K562 (cell line): ENCODE results near the gene S100A6. TPM values are rescaled to one million over a fixed set of nuclear protein-coding genes. Genes with fewer than 3 reads are reported as not detected.

Experiments used
- ATAC-seq: fragments of 200-7000 bp; cut with Tn5 transposase; 3 replicates; pipeline ENCODE4 v1.9.1; 2020; ENCODE audit warnings: moderate library complexity
- BruUV-seq: library from RNA; stranded (reverse); fragments of 400-500 nt; replicated peaks from 2 replicates; lab custom pipeline; 2021; lab: Mats Ljungman, UMichigan
- CTCF ChIA-PET: fragments of 300-600 bp; formaldehyde crosslinking; extraction: SDS; loops from one replicate; lab custom pipeline; 2021; ENCODE audit warnings: low intra/inter-chr PET ratio; lab: Yijun Ruan, JAX
- POLR2A ChIA-PET: fragments of 300-600, 350-650 bp; sonication (Branson Sonifier 250); formaldehyde crosslinking; extraction: SDS; loops from one replicate; lab custom pipeline; 2021; ENCODE audit warnings: antibody characterized with exemption, inconsistent platforms; lab: Yijun Ruan, JAX
- DNase-seq, 4 experiments: peaks; one replicate each; pipeline versions ENCODE4 v3.0.0 to v3.0.0-alpha.2; 2011 to 2018; ENCODE audit warnings: low spot score in 3 of 4, mixed read lengths in 3 of 4; ENCODE audit errors: extremely low read depth in 1 of 4
- FAIRE-seq: peaks from 2 replicates; lab custom pipeline; 2011; peaks lifted over from hg19 to GRCh38; lab: Jason Lieb, UNC
- H2AFZ ChIP-seq: 2 replicates; pipeline ENCODE4 v1.6.0; 2011; ENCODE audit warnings: low read depth, low read length, control low read depth, inconsistent platforms
- H3K27ac ChIP-seq: fragments of 200-600 bp; 3 replicates; pipeline ENCODE4 v1.8.0; 2011; ENCODE audit warnings: low read depth, mild to moderate bottlenecking, control low read depth, inconsistent platforms, low read length, moderate library complexity, mixed read lengths; ENCODE audit errors: extremely low read depth
- H3K27me3 ChIP-seq, 2 experiments: fragments of 300-600 bp in 1 of 2; 2 replicates in 1 of 2; 3 replicates in 1 of 2; pipeline versions ENCODE4 v1.6.0 to v1.8.0; 2011; ENCODE audit warnings: inconsistent platforms in 2 of 2, low read length in 2 of 2, mild to moderate bottlenecking in 1 of 2, mixed read lengths in 1 of 2, moderate library complexity in 1 of 2; ENCODE audit not compliant: control insufficient read depth in 2 of 2, insufficient read depth in 2 of 2
- H3K36me3 ChIP-seq: fragments of 300-600 bp; 3 replicates; pipeline ENCODE4 v1.8.0; 2011; ENCODE audit warnings: mild to moderate bottlenecking, low read length, inconsistent platforms; ENCODE audit not compliant: control insufficient read depth, insufficient read depth
- H3K4me1 ChIP-seq, 2 experiments: fragments of 200-600 bp in 1 of 2; replicated peaks in 1 of 2; 2 replicates in 1 of 2; 3 replicates in 1 of 2; pipeline versions ENCODE4 v1.5.1 to v1.8.0; 2011; ENCODE audit warnings: inconsistent platforms in 2 of 2, low read length in 2 of 2, mild to moderate bottlenecking in 1 of 2, mixed read lengths in 1 of 2, moderate library complexity in 1 of 2; ENCODE audit not compliant: control insufficient read depth in 2 of 2, insufficient read depth in 2 of 2
- H3K4me2 ChIP-seq: 2 replicates; pipeline ENCODE4 v1.6.1; 2011; ENCODE audit warnings: low read length, control low read depth, inconsistent platforms, mixed read lengths; ENCODE audit not compliant: insufficient read depth
- H3K4me3 ChIP-seq: fragments of 200-600 bp; sonication (generic), shearing (Covaris generic); 2 replicates; pipeline ENCODE4 v1.5.1; 2016; ENCODE audit warnings: control low read depth, inconsistent platforms
- H3K79me2 ChIP-seq: fragments of 200-600 bp; 3 replicates; pipeline ENCODE4 v1.8.0; 2011; ENCODE audit warnings: low read length, inconsistent platforms; ENCODE audit not compliant: control insufficient read depth, insufficient read depth
- H3K9ac ChIP-seq, 2 experiments: 2 replicates each; pipeline versions ENCODE4 v1.6.0 to v1.6.1; 2011; ENCODE audit warnings: low read depth in 2 of 2, low read length in 2 of 2, control low read depth in 1 of 2, inconsistent platforms in 1 of 2, mild to moderate bottlenecking in 1 of 2, mixed read lengths in 1 of 2; ENCODE audit not compliant: insufficient read depth in 1 of 2
- H3K9me1 ChIP-seq: one replicate; pipeline ENCODE4 v1.6.0; 2011; ENCODE audit warnings: inconsistent platforms, mild to moderate bottlenecking, low read length, moderate library complexity; ENCODE audit not compliant: control insufficient read depth, insufficient read depth
- H3K9me3 ChIP-seq: replicated peaks from 2 replicates; pipeline ENCODE4 v1.5.1; 2011; ENCODE audit warnings: low read depth, low read length, inconsistent platforms; ENCODE audit not compliant: control insufficient read depth, insufficient read depth
- H4K20me1 ChIP-seq: replicated peaks from 2 replicates; pipeline ENCODE4 v1.6.1; 2011; ENCODE audit warnings: low read length, inconsistent platforms, mixed read lengths; ENCODE audit not compliant: control insufficient read depth, insufficient read depth
- DIDO1 ChIP-seq: fragments of 450-650 bp; IDR thresholded peaks from 2 replicates; pipeline ENCODE4 v1.6.1; 2016; ENCODE audit warnings: low read depth, missing biosample characterization, missing genetic modification characterization
- DMBX1 ChIP-seq: fragments of 250-450 bp; sonication (Bioruptor Pico); IDR thresholded peaks from 2 replicates; pipeline ENCODE4 v1.8.0; 2022; ENCODE audit warnings: inconsistent platforms, mild to moderate bottlenecking, moderate library complexity, borderline replicate concordance
- POLR2AphosphoS5 ChIP-seq: IDR thresholded peaks from 2 replicates; pipeline ENCODE4 v1.6.1; 2011; ENCODE audit warnings: mild to moderate bottlenecking, low read depth, low read length, moderate library complexity; ENCODE audit not compliant: control insufficient read depth, insufficient read depth
- SMARCE1 ChIP-seq: fragments of 450-650 bp; IDR thresholded peaks from 2 replicates; pipeline ENCODE4 v1.7.1; 2016; ENCODE audit warnings: mild to moderate bottlenecking
- ZFPM2 ChIP-seq: fragments of 250-450 bp; sonication (Bioruptor Pico); IDR thresholded peaks from 2 replicates; pipeline ENCODE4 v1.5.1; 2022; ENCODE audit warnings: mild to moderate bottlenecking
- ZNF766 ChIP-seq: fragments of 200-800 bp; sonication (Bioruptor generic); conservative IDR thresholded peaks from 2 replicates; pipeline ENCODE4 v1.6.1; 2016; ENCODE audit warnings: missing genetic modification characterization, missing compliant biosample characterization
- WGBS: fragments of 100-300 bp; shearing (Covaris generic); methylation state at CpG from one replicate; pipeline ENCODE4 v1.1.6; 2016; ENCODE audit warnings: low coverage, mixed read lengths; ENCODE audit not compliant: insufficient coverage; ENCODE audit errors: missing lambda C conversion rate; 5-methylcytosine and 5-hydroxymethylcytosine counted together
- in situ Hi-C: fragments of 300-500 bp; cut with MboI; formaldehyde crosslinking; loops from 4 replicates; pipeline ENCODE4 v1.15.0; 2018; ENCODE audit warnings: inconsistent platforms, mixed read lengths
- intact Hi-C: fragments of 100-400 bp; cut with micrococcal nuclease; formaldehyde crosslinking; loops from 2 replicates; pipeline ENCODE4 v1.14.2; 2022
- polyA plus RNA-seq, 8 experiments: library from polyadenylated mRNA; depleted of rRNA in 4 of 8; stranded (reverse) in 5 of 8; unstranded in 3 of 8; fragments of >200 nt; fragmentation: Nextera tagmentation in 2 of 8; fragmentation: Illumina TruSeq in 1 of 8; extraction: Ambion mirVana in 2 of 8; extraction: Trizol in 1 of 8; gene quantifications; 2 replicates each; pipeline versions ENCODE4 v1.2.1 to v1.2.3, GENCODE V29; 2011 to 2014; ENCODE audit warnings: inconsistent platforms in 1 of 8, missing spikeins in 1 of 8
- total RNA-seq, 7 experiments: library from RNA; depleted of rRNA in 6 of 7; stranded (reverse); fragments of >200 nt in 6 of 7; fragmentation: Illumina TruSeq in 2 of 7; extraction: Trizol in 2 of 7; gene quantifications; 2 replicates each; pipeline versions ENCODE4 v1.2.1 to v1.2.3, GENCODE V29; 2011 to 2021; ENCODE audit warnings: low replicate concordance in 1 of 7
- TF ChIP-seq, protein P1 (sequence below): fragments of 450-650 bp; IDR thresholded peaks from 2 replicates; pipeline ENCODE4 v1.6.1; 2016; ENCODE audit warnings: antibody characterized with exemption
- TF ChIP-seq, protein P2 (sequence below): fragments of 250-450 bp; sonication (Bioruptor Pico); IDR thresholded peaks from 2 replicates; pipeline ENCODE4 v1.6.1; 2021; ENCODE audit warnings: mild to moderate bottlenecking
- TF ChIP-seq, protein P3 (sequence below): fragments of 450-650 bp; IDR thresholded peaks from 2 replicates; pipeline ENCODE4 v1.6.1; 2016; ENCODE audit warnings: borderline replicate concordance
- TF ChIP-seq, protein P4 (sequence below): fragments of 250-450 bp; sonication (Bioruptor Pico); IDR thresholded peaks from 2 replicates; pipeline ENCODE4 v1.8.0; 2022; ENCODE audit warnings: inconsistent platforms, mild to moderate bottlenecking, moderate library complexity, borderline replicate concordance
- TF ChIP-seq, protein P5 (sequence below): IDR thresholded peaks from 2 replicates; pipeline ENCODE4 v1.6.1; 2011; ENCODE audit warnings: borderline replicate concordance, low read depth, mild to moderate bottlenecking, moderate library complexity, low read length; ENCODE audit not compliant: insufficient read depth, poor library complexity, severe bottlenecking

Gene S100A6
- total and polyA plus RNA-seq, 9 of the 15 experiments (the other 6 are each of a cell fraction or from before 2014, with no cell fraction given): 9.8 to 66.5 (median 23.2) TPM

DNA sequence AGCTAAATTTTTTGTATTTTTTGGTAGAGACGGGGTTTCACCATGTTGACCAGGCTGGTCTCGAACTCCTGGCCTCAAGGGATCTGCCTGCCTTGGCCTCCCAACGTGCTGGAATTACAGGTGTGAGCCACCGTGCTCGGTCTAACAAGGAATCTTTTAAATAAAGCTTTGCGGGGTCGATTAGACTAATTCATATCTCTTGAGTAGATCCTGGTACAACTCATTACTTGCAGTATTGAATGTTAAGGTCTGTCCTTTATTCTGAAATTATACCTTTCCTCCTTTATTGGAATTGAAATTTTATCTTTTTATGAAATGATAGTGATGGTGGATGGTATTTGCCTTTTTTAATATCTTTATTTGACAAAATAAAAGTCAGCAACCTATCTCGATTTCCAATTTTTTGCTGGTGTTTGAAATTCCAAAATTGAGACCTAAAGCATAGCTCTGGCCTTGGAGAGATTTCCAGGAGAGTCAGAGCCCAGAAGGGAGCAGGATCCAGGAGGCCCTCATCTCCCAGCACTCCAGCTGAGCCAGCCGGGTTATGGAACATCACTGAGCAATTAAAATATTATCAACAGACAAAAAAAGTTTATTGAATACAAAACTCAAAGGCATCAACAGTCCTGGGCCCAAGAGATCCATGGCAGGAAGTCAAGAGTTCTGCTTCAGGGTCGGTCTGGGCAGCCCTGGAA, 25.1 kb upstream of the S100A6 start:
- FAIRE-seq: no peak
- no TSS peak for BruUV-seq
- Histone ChIP-seq H3K4me2 (no peak overlapping the region), H3K9me3 (no peaks in the 10 kb centered on the region), H3K4me3 (no peak overlapping the region), H3K9me1 (peaks cover 6% of the 10 kb centered on the region), H3K4me1 (peaks cover 7% of the 10 kb centered on the region in 2 experiments), H3K27ac (no peak overlapping the region), H3K27me3 (no peaks in the 10 kb centered on the region), H3K79me2 (no peaks in the 10 kb centered on the region), H3K9ac (peak overlapping the region in 1 of 2 experiments; percentile 62; a peak in 1 of 4 replicates), H4K20me1 (no peaks in the 10 kb centered on the region), H2AFZ (no peak overlapping the region), H3K36me3 (no peaks in the 10 kb centered on the region)
- ATAC-seq: no peak
- 50% methylated on average over 10 of the region's 10 CpGs for WGBS
- CTCF ChIA-PET: no interaction called here
- intact Hi-C loops: no loop called here
- POLR2A ChIA-PET: interaction anchor here (2.2 kb wide), 1 partner anchor 10 kb away, joined by 8 read pairs; no protein-coding TSS in a partner anchor
- no peak for DNase-seq
- in situ Hi-C loops: loop anchor here (10.0 kb wide), 1 partner anchor 46 kb away; no protein-coding TSS in a partner anchor
- TF ChIP-seq DIDO1 (tag) (no peak), SMARCE1 (no peak), ZNF766 (no peak), POLR2AphosphoS5 (no peak), ZFPM2 (CRISPR knock-in tag) (no peak), DMBX1 (CRISPR knock-in tag) (no peak)
- TF ChIP-seq, protein P1, sequence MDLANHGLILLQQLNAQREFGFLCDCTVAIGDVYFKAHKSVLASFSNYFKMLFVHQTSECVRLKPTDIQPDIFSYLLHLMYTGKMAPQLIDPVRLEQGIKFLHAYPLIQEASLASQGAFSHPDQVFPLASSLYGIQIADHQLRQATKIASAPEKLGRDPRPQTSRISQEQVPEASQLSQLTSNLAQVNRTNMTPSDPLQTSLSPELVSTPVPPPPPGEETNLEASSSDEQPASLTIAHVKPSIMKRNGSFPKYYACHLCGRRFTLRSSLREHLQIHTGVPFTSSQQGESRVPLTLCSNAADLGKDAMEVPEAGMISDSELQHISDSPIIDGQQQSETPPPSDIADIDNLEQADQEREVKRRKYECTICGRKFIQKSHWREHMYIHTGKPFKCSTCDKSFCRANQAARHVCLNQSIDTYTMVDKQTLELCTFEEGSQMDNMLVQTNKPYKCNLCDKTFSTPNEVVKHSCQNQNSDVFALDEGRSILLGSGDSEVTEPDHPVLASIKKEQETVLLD: no peak
- TF ChIP-seq, protein P2, sequence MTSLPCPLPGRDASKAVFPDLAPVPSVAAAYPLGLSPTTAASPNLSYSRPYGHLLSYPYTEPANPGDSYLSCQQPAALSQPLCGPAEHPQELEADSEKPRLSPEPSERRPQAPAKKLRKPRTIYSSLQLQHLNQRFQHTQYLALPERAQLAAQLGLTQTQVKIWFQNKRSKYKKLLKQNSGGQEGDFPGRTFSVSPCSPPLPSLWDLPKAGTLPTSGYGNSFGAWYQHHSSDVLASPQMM (CRISPR knock-in tag): no peak
- TF ChIP-seq, protein P3, sequence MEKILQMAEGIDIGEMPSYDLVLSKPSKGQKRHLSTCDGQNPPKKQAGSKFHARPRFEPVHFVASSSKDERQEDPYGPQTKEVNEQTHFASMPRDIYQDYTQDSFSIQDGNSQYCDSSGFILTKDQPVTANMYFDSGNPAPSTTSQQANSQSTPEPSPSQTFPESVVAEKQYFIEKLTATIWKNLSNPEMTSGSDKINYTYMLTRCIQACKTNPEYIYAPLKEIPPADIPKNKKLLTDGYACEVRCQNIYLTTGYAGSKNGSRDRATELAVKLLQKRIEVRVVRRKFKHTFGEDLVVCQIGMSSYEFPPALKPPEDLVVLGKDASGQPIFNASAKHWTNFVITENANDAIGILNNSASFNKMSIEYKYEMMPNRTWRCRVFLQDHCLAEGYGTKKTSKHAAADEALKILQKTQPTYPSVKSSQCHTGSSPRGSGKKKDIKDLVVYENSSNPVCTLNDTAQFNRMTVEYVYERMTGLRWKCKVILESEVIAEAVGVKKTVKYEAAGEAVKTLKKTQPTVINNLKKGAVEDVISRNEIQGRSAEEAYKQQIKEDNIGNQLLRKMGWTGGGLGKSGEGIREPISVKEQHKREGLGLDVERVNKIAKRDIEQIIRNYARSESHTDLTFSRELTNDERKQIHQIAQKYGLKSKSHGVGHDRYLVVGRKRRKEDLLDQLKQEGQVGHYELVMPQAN: no peak
- TF ChIP-seq, protein P4, sequence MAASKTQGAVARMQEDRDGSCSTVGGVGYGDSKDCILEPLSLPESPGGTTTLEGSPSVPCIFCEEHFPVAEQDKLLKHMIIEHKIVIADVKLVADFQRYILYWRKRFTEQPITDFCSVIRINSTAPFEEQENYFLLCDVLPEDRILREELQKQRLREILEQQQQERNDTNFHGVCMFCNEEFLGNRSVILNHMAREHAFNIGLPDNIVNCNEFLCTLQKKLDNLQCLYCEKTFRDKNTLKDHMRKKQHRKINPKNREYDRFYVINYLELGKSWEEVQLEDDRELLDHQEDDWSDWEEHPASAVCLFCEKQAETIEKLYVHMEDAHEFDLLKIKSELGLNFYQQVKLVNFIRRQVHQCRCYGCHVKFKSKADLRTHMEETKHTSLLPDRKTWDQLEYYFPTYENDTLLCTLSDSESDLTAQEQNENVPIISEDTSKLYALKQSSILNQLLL (CRISPR knock-in tag): no peak
- TF ChIP-seq, protein P5, sequence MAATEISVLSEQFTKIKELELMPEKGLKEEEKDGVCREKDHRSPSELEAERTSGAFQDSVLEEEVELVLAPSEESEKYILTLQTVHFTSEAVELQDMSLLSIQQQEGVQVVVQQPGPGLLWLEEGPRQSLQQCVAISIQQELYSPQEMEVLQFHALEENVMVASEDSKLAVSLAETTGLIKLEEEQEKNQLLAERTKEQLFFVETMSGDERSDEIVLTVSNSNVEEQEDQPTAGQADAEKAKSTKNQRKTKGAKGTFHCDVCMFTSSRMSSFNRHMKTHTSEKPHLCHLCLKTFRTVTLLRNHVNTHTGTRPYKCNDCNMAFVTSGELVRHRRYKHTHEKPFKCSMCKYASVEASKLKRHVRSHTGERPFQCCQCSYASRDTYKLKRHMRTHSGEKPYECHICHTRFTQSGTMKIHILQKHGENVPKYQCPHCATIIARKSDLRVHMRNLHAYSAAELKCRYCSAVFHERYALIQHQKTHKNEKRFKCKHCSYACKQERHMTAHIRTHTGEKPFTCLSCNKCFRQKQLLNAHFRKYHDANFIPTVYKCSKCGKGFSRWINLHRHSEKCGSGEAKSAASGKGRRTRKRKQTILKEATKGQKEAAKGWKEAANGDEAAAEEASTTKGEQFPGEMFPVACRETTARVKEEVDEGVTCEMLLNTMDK: no peak
